Stomach (tissue), 9 donors: Measurements from ENCODE around the gene DUS3L. TPM values are rescaled to one million over a fixed set of nuclear protein-coding genes. Genes with fewer than 3 reads are reported as not detected.
"Not testable (repeated sequence)": the region's sequence is repeated elsewhere in the genome, so short reads cannot be mapped to it uniquely, and the experiment has no call there.

Experiments used
- DNase-seq, 2 donors: peaks; one replicate each; pipeline versions ENCODE4 v3.0.0 to v3.0.0-alpha.2; 2013 to 2019
- H3K27ac ChIP-seq, 5 donors: fragments of 200-600 bp in 4 of 5; sonication (generic) in 4 of 5; one replicate each; pipeline ENCODE4 v1.5.1; 2013 to 2019; ENCODE audit warnings: mild to moderate bottlenecking in 1 of 5, moderate library complexity in 1 of 5
- H3K27me3 ChIP-seq, 3 donors: fragments of 200-600 bp; sonication (generic); one replicate each; pipeline ENCODE4 v1.5.1; 2017 to 2019; ENCODE audit warnings: mixed run types in 1 of 3
- H3K36me3 ChIP-seq, 4 donors: fragments of 200-600 bp; sonication (generic); 1 replicate in 3 of 4; 2 replicates in 1 of 4; pipeline ENCODE4 v1.5.1; 2016 to 2019
- H3K4me1 ChIP-seq, 4 donors: fragments of 200-600 bp; sonication (generic); one replicate each; pipeline ENCODE4 v1.5.1; 2016 to 2019
- H3K4me3 ChIP-seq, 4 donors: fragments of 200-600 bp; sonication (generic) in 3 of 4; one replicate each; pipeline ENCODE4 v1.5.1; 2016 to 2019; ENCODE audit warnings: mild to moderate bottlenecking in 1 of 4
- H3K9me3 ChIP-seq, 4 donors: fragments of 200-600 bp; sonication (generic); one replicate each; pipeline ENCODE4 v1.5.1; 2016 to 2019
- EP300 ChIP-seq: sonication (generic); formaldehyde crosslinking; IDR thresholded peaks from one replicate; pipeline ENCODE4 v1.6.1; 2017; ENCODE audit warnings: antibody characterized with exemption
- POLR2A ChIP-seq, 4 donors: fragments of 450-650 bp; IDR thresholded peaks; one replicate each; pipeline ENCODE4 v1.6.1; 2016; ENCODE audit warnings: antibody characterized with exemption in 4 of 4, control low read depth in 2 of 4, mild to moderate bottlenecking in 1 of 4, moderate library complexity in 1 of 4
- POLR2AphosphoS5 ChIP-seq, 3 donors: sonication (generic); formaldehyde crosslinking; IDR thresholded peaks; one replicate each; pipeline ENCODE4 v1.6.1; 2016; ENCODE audit warnings: antibody characterized with exemption in 3 of 3
- WGBS, 5 donors: extraction: QIAGEN DNeasy Blood & Tissue Kit in 3 of 5; methylation state at CpG; one replicate each; pipeline versions ENCODE4 v1.1.5 to v1.1.7; 2013 to 2018; 5-methylcytosine and 5-hydroxymethylcytosine counted together
- intact Hi-C: fragments of 100-400 bp; cut with DNase I; formaldehyde crosslinking; loops from one replicate; pipeline ENCODE4 v1.15.1; 2023; ENCODE audit warnings: low total_unique reads
- polyA plus RNA-seq, 3 donors: library from polyadenylated mRNA; stranded (reverse); fragments of 200-250 nt; gene quantifications; one replicate each; pipeline ENCODE4 v1.2.3, GENCODE V29; 2013
- total RNA-seq, 5 donors: library from RNA; depleted of rRNA; stranded (reverse); fragments of >200 nt; gene quantifications; one replicate each; pipeline versions ENCODE4 v1.1.0 to v1.2.3, GENCODE V29; 2014 to 2016
- TF ChIP-seq, protein P1 (sequence below), 7 experiments: fragments of 450-650 bp in 4 of 7; fragments of 200-600 bp in 3 of 7; sonication (generic) in 3 of 7; IDR thresholded peaks; one replicate each; pipeline ENCODE4 v1.5.1; 2016 to 2019; ENCODE audit warnings: antibody characterized with exemption in 7 of 7, control low read depth in 2 of 7, mild to moderate bottlenecking in 1 of 7
- donor health status: healthy with polysubstance abuse.
- donor health status: Bipolar disorder and iron deficiency.
- donor health status: healthy.

DUS3L gene
- total and polyA plus RNA-seq, 8 donors = 25.2 to 67.5 (median 46.7) TPM

DNA sequence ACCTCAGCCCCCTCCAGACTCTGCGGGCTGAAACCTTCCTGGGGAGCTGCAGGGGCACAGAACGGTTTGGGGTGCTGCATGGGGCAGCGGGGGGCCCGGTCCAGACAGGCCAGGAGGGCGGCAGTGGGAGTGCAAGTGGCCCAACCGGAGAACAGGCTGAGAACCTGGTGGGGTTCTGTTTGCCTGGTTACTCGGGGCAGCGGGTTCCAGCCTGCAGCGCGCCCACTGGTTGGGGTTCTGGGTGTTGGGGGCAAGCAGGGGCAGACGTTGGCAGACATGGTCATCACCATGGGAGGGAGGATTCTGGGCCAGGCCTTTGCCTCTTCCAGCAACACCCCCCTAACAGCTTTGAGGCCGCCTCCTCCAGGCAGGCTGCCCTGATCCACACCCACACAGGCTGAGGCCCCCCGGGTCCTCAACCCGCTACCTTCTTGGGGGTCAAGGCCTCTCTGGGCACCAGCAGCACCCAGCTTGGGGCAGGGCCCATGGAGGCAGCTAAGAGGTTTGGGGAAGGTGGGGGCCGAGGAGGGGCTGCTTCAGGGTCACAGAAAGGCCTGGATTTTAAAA, 6.3 kb downstream of the DUS3L start, which contains the start of gene PRR22:
Gene PRR22 (minus strand): TSS at position 166 of the 567 bp plus-strand sequence. CDS start 86 bp downstream, at position 80.
- DNase-seq = no peak
- H3K4me1 ChIP-seq = peaks cover 0 to 6% (median 2%) of the 10 kb centered on the region in 4 donors
- H3K9me3 ChIP-seq = no peaks in the 10 kb centered on the region
- no peak within 1 kb of the TSS for H3K4me3 ChIP-seq
- peaks cover 50 to 72% (median 67%) of the 10 kb centered on the region in 4 donors for H3K36me3 ChIP-seq
- WGBS, 5 donors = 87 to 92% (median 89%) methylated on average over 14 to 15 of the region's 15 CpGs
- TF ChIP-seq EP300 = no peak
- no peak for TF ChIP-seq POLR2A (IDR thresholded peaks at IDR 0.05)
- TF ChIP-seq POLR2AphosphoS5 (IDR thresholded peaks at IDR 0.05) = no peak
- TF ChIP-seq, protein P1, sequence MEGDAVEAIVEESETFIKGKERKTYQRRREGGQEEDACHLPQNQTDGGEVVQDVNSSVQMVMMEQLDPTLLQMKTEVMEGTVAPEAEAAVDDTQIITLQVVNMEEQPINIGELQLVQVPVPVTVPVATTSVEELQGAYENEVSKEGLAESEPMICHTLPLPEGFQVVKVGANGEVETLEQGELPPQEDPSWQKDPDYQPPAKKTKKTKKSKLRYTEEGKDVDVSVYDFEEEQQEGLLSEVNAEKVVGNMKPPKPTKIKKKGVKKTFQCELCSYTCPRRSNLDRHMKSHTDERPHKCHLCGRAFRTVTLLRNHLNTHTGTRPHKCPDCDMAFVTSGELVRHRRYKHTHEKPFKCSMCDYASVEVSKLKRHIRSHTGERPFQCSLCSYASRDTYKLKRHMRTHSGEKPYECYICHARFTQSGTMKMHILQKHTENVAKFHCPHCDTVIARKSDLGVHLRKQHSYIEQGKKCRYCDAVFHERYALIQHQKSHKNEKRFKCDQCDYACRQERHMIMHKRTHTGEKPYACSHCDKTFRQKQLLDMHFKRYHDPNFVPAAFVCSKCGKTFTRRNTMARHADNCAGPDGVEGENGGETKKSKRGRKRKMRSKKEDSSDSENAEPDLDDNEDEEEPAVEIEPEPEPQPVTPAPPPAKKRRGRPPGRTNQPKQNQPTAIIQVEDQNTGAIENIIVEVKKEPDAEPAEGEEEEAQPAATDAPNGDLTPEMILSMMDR (IDR thresholded peaks at IDR 0.05) = no peak
- intact Hi-C loops = no loop called here
- H3K27me3 ChIP-seq = no peaks in the 10 kb centered on the region
- no peak within 1 kb of the TSS for H3K27ac ChIP-seq

DNA sequence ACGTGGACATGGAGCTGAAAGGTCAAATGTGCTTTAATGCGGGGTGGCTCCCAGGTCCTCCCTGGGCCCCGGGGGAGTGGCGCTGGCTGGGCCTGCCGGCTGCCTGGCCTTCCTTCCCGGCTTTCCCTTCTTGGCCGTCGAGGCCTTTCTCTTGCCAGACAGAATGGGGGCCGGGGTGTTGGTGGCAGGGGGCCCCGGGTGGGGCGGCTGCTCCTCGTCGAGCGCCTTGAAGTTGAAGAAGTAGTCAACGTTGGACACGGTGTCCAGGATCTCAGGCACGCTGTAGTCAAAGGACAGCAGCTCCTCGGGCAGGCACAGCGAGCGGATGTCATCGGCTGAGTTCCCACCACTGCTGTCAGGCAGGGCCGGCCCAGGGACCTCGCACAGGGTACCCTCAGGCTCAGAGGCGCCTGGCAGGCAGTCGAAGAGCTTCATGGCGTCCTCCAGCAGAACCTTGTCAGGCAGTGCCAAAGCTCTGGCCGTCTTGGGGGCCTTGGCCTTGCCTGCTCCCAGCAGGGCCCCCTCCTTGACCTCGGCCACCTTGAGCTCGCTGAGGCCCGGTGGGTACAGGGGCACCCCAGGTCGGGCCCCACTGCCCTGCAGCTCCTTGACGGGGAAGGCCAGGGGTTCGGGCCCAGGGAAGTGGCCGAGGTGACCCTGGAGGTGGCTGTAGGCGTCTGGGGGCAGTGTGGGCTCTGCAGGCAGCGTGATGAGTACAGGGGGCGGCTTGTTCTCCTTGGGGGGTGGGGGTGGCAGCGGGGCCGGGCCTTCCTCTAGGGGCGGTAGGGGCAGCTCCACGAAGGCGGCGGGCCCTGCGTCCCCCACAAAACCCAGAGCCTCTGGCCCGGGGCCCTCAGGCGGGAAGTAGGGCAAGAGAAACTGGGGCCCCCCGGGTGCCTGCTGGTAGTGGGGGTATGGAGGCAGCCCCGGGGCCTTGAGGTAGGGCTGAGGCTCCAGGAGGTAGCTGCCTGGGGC, 7.7 kb downstream of the DUS3L start:
- TF ChIP-seq, protein P1 (IDR thresholded peaks at IDR 0.05) = no peak
- no peak for TF ChIP-seq POLR2AphosphoS5 (IDR thresholded peaks at IDR 0.05)
- no peak for TF ChIP-seq EP300
- no peak for TF ChIP-seq POLR2A (IDR thresholded peaks at IDR 0.05)
- peaks cover 35 to 58% (median 52%) of the 10 kb centered on the region in 4 donors for H3K36me3 ChIP-seq
- no peak for DNase-seq
- no peak overlapping the region for H3K4me3 ChIP-seq
- H3K27me3 ChIP-seq = no peaks in the 10 kb centered on the region
- no peaks in the 10 kb centered on the region for H3K9me3 ChIP-seq
- WGBS, 5 donors = 73 to 85% (median 81%) methylated on average over 33 to 48 of the region's 48 CpGs
- no peaks in the 10 kb centered on the region for H3K4me1 ChIP-seq
- no peak overlapping the region for H3K27ac ChIP-seq
- intact Hi-C loops = no loop called here

DNA sequence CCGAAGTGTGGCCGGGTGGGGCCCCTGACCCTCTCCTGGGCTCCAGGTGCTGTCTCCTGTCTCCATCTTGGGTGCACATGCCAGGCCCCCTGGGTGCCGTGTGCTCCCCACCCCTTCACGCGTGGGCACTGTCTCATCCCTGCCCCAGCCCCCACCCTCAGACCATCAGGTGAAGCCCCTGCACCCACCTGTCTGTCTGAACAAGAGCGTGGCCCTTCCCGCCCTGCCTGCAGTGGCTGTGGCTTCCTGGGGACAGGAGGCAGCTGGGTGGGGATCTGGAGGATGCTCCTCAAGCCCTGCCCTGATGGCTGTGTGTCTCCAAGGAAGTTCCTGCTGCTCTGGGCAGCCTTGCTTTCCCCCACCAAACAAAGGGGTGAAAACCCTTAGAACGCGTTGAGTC, 8.6 kb downstream of the DUS3L start:
- intact Hi-C loops = no loop called here
- DNase-seq = no peak
- TF ChIP-seq, protein P1 (IDR thresholded peaks at IDR 0.05) = no peak
- TF ChIP-seq POLR2A (IDR thresholded peaks at IDR 0.05) = no peak
- no peak for TF ChIP-seq POLR2AphosphoS5 (IDR thresholded peaks at IDR 0.05)
- no peak for TF ChIP-seq EP300

DNA sequence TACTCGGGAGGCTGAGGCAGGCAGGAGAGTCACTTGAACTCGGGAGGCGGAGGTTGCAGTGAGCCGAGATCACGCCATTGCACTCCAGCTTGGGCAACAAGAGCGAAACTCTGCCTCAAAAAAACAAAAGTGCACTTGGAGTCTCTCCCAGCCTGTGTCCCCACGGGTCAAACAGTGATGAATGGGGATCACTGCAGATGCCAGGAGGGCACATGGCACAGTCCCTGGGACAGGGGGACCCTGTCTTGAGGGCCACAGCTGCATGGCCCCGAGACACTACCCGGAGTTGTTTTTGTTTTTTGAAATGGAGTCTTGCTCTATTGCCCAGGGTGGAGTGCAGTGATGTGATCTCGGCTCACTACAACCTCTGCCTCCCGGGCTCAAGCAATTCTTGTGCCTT, 10.0 kb downstream of the DUS3L start:
- WGBS, 5 donors = 82 to 89% (median 88%) methylated on average over 10 to 11 of the region's 11 CpGs
- H3K4me3 ChIP-seq, DNase-seq, H3K27ac ChIP-seq, H3K9me3 ChIP-seq, intact Hi-C loops, H3K27me3 ChIP-seq, H3K4me1 ChIP-seq: not testable (repeated sequence)
- peaks cover 12 to 35% (median 29%) of the 10 kb centered on the region in 4 donors for H3K36me3 ChIP-seq

More for the DNA sequence above, 8.6 kb downstream of the DUS3L start:
- no peak overlapping the region for H3K27ac ChIP-seq
- H3K4me3 ChIP-seq = no peak overlapping the region
- H3K4me1 ChIP-seq = no peaks in the 10 kb centered on the region
- WGBS, 5 donors = 79 to 85% (median 82%) methylated on average over 3 to 9 of the region's 9 CpGs
- H3K36me3 ChIP-seq = peaks cover 26 to 49% (median 43%) of the 10 kb centered on the region in 4 donors
- no peaks in the 10 kb centered on the region for H3K9me3 ChIP-seq
- no peaks in the 10 kb centered on the region for H3K27me3 ChIP-seq
